Stomach (tissue), 9 donors: ENCODE measurements around the gene ZNF653. TPM values are rescaled to one million over a fixed set of nuclear protein-coding genes. Genes with fewer than 3 reads are reported as not detected.

Source experiments
- DNase-seq, 2 donors: peaks; one replicate each; pipeline versions ENCODE4 v3.0.0 to v3.0.0-alpha.2; 2013 to 2019
- H3K27ac ChIP-seq, 5 donors: fragments of 200-600 bp in 4 of 5; sonication (generic) in 4 of 5; one replicate each; pipeline ENCODE4 v1.5.1; 2013 to 2019; ENCODE audit warnings: mild to moderate bottlenecking in 1 of 5, moderate library complexity in 1 of 5
- H3K27me3 ChIP-seq, 3 donors: fragments of 200-600 bp; sonication (generic); one replicate each; pipeline ENCODE4 v1.5.1; 2017 to 2019; ENCODE audit warnings: mixed run types in 1 of 3
- H3K36me3 ChIP-seq, 4 donors: fragments of 200-600 bp; sonication (generic); 1 replicate in 3 of 4; 2 replicates in 1 of 4; pipeline ENCODE4 v1.5.1; 2016 to 2019
- H3K4me1 ChIP-seq, 4 donors: fragments of 200-600 bp; sonication (generic); one replicate each; pipeline ENCODE4 v1.5.1; 2016 to 2019
- H3K4me3 ChIP-seq, 4 donors: fragments of 200-600 bp; sonication (generic) in 3 of 4; one replicate each; pipeline ENCODE4 v1.5.1; 2016 to 2019; ENCODE audit warnings: mild to moderate bottlenecking in 1 of 4
- H3K9me3 ChIP-seq, 4 donors: fragments of 200-600 bp; sonication (generic); one replicate each; pipeline ENCODE4 v1.5.1; 2016 to 2019
- CTCF ChIP-seq, 7 experiments: fragments of 450-650 bp in 4 of 7; fragments of 200-600 bp in 3 of 7; sonication (generic) in 3 of 7; IDR thresholded peaks; one replicate each; pipeline ENCODE4 v1.5.1; 2016 to 2019; ENCODE audit warnings: antibody characterized with exemption in 7 of 7, control low read depth in 2 of 7, mild to moderate bottlenecking in 1 of 7
- EP300 ChIP-seq: sonication (generic); formaldehyde crosslinking; IDR thresholded peaks from one replicate; pipeline ENCODE4 v1.6.1; 2017; ENCODE audit warnings: antibody characterized with exemption
- POLR2A ChIP-seq, 4 donors: fragments of 450-650 bp; IDR thresholded peaks; one replicate each; pipeline ENCODE4 v1.6.1; 2016; ENCODE audit warnings: antibody characterized with exemption in 4 of 4, control low read depth in 2 of 4, mild to moderate bottlenecking in 1 of 4, moderate library complexity in 1 of 4
- POLR2AphosphoS5 ChIP-seq, 3 donors: sonication (generic); formaldehyde crosslinking; IDR thresholded peaks; one replicate each; pipeline ENCODE4 v1.6.1; 2016; ENCODE audit warnings: antibody characterized with exemption in 3 of 3
- WGBS, 5 donors: extraction: QIAGEN DNeasy Blood & Tissue Kit in 3 of 5; methylation state at CpG; one replicate each; pipeline versions ENCODE4 v1.1.5 to v1.1.7; 2013 to 2018; 5-methylcytosine and 5-hydroxymethylcytosine counted together
- intact Hi-C: fragments of 100-400 bp; cut with DNase I; formaldehyde crosslinking; loops from one replicate; pipeline ENCODE4 v1.15.1; 2023; ENCODE audit warnings: low total_unique reads
- polyA plus RNA-seq, 3 donors: library from polyadenylated mRNA; stranded (reverse); fragments of 200-250 nt; gene quantifications; one replicate each; pipeline ENCODE4 v1.2.3, GENCODE V29; 2013
- total RNA-seq, 5 donors: library from RNA; depleted of rRNA; stranded (reverse); fragments of >200 nt; gene quantifications; one replicate each; pipeline versions ENCODE4 v1.1.0 to v1.2.3, GENCODE V29; 2014 to 2016
- donor health status: healthy with polysubstance abuse.
- donor health status: Bipolar disorder and iron deficiency.
- donor health status: healthy.

ZNF653 gene
- total and polyA plus RNA-seq, 8 donors, result 6.7 to 99.6 (median 13.9) TPM

GRCh38 chr19:11519138-11519537, 13.5 kb upstream of the ZNF653 start:
- TF ChIP-seq POLR2A (IDR thresholded peaks at IDR 0.05) (no peak), CTCF (IDR thresholded peaks at IDR 0.05) (no peak), POLR2AphosphoS5 (IDR thresholded peaks at IDR 0.05) (no peak), EP300 (no peak)
- Histone ChIP-seq H3K27me3 (no peaks in the 10 kb centered on the region), H3K36me3 (peaks cover 6 to 99% (median 80%) of the 10 kb centered on the region in 4 donors), H3K4me1 (peaks cover 0 to 5% (median 0%) of the 10 kb centered on the region in 4 donors), H3K27ac (no peak overlapping the region), H3K9me3 (no peaks in the 10 kb centered on the region), H3K4me3 (no peak overlapping the region)
- 85 to 99% (median 89%) methylated on average over 6 to 9 of the region's 9 CpGs for WGBS, 5 donors
- no peak for DNase-seq
- intact Hi-C loops, result no loop called here

GRCh38 chr19:11513946-11514345, 8.3 kb upstream of the ZNF653 start:
- 93 to 97% (median 97%) methylated on average over 15 to 20 of the region's 20 CpGs for WGBS, 5 donors
- no peak for TF ChIP-seq POLR2AphosphoS5 (IDR thresholded peaks at IDR 0.05)
- no peak for TF ChIP-seq POLR2A (IDR thresholded peaks at IDR 0.05)
- no peak for TF ChIP-seq CTCF (IDR thresholded peaks at IDR 0.05)
- TF ChIP-seq EP300, result no peak
- Histone ChIP-seq H3K4me3 (no peak overlapping the region), H3K9me3 (no peaks in the 10 kb centered on the region), H3K27me3 (no peaks in the 10 kb centered on the region), H3K4me1 (no peaks in the 10 kb centered on the region), H3K36me3 (peaks cover 23 to 96% (median 85%) of the 10 kb centered on the region in 4 donors), H3K27ac (no peak overlapping the region)
- intact Hi-C loops, result no loop called here
- DNase-seq, result no peak

GRCh38 chr19:11510444-11510843, 4.8 kb upstream of the ZNF653 start:
- intact Hi-C loops, result no loop called here
- no peak for DNase-seq
- peaks cover 0 to 14% (median 11%) of the 10 kb centered on the region in 4 donors for H3K4me1 ChIP-seq
- H3K4me3 ChIP-seq, result no peak overlapping the region
- H3K27ac ChIP-seq, result no peak overlapping the region
- peaks cover 23 to 61% (median 51%) of the 10 kb centered on the region in 4 donors for H3K36me3 ChIP-seq
- H3K27me3 ChIP-seq, result no peaks in the 10 kb centered on the region
- H3K9me3 ChIP-seq, result no peaks in the 10 kb centered on the region
- TF ChIP-seq POLR2AphosphoS5 (IDR thresholded peaks at IDR 0.05) (no peak), EP300 (no peak), POLR2A (IDR thresholded peaks at IDR 0.05) (no peak), CTCF (IDR thresholded peaks at IDR 0.05) (no peak)
- 91 to 97% (median 94%) methylated on average over 8 of the region's 8 CpGs for WGBS, 5 donors

GRCh38 chr19:11507370-11508078, 1.9 kb upstream of the ZNF653 start:
- TF ChIP-seq POLR2A (IDR thresholded peaks at IDR 0.05) (no peak), POLR2AphosphoS5 (IDR thresholded peaks at IDR 0.05) (no peak), CTCF (IDR thresholded peaks at IDR 0.05) (no peak), EP300 (no peak)
- no peak overlapping the region for H3K4me3 ChIP-seq
- H3K27me3 ChIP-seq, result no peaks in the 10 kb centered on the region
- 89 to 95% (median 91%) methylated on average over 11 to 18 of the region's 18 CpGs for WGBS, 5 donors
- H3K27ac ChIP-seq, result no peak overlapping the region
- H3K36me3 ChIP-seq, result peaks cover 14 to 39% (median 28%) of the 10 kb centered on the region in 4 donors
- intact Hi-C loops, result no loop called here
- no peak for DNase-seq
- no peaks in the 10 kb centered on the region for H3K9me3 ChIP-seq
- peaks cover 5 to 26% (median 20%) of the 10 kb centered on the region in 4 donors for H3K4me1 ChIP-seq
